GM18505 (cell line): ENCODE results near the gene GALNT18.

Source experiments
- ATAC-seq: cut with Tn5 transposase; IDR thresholded peaks from one replicate; pipeline ENCODE4 v1.9.1; 2021; ENCODE audit not compliant: unreplicated experiment
- POLR2A ChIP-seq: IDR thresholded peaks from 4 replicates; pipeline ENCODE4 v1.6.1; 2011; ENCODE audit warnings: borderline replicate concordance; ENCODE audit not compliant: insufficient read depth, insufficient read length; ENCODE audit errors: extremely low read depth

GALNT18 gene

DNA sequence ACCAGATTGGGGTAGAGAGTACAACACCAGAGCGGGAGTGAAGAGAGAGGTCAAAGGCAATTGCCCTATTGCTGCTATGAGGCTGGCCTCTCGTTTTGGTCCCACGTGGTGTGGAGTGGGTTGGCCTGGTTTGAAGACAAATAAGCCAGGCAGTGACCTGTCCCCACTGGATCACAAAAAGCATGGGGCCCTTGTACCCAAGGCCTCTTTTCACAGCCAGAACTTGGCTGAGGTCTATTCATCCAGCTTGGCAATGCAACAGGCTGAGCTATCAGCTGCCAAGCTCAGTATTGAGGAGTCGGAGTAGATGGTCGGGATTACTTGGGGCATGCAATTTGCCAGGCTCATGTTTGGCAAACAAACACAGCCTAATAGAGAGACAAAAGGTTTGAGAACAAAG is 19.2 kb upstream of the GALNT18 start:
- ATAC-seq = no peak
- no peak for TF ChIP-seq POLR2A

DNA sequence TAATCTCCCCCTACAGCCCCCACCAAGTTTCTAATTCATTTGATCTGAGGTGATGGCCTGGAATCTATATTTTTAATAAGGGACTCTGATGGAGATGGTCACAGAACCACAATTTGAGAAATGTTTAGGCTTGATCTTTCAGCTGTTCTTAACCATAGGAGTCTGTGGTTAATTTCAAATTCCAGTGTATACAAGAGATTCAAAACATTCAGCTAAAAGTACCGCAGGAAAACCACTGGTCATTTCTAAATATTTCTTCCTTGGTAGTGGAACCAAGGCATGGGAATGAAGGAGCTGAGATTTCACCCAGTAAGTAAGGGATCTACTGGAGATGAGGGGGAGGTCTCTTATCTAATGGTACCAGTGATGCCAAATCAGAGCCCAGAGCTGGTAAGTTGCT is 18.3 kb upstream of the GALNT18 start:
- no peak for ATAC-seq
- TF ChIP-seq POLR2A = no peak

DNA sequence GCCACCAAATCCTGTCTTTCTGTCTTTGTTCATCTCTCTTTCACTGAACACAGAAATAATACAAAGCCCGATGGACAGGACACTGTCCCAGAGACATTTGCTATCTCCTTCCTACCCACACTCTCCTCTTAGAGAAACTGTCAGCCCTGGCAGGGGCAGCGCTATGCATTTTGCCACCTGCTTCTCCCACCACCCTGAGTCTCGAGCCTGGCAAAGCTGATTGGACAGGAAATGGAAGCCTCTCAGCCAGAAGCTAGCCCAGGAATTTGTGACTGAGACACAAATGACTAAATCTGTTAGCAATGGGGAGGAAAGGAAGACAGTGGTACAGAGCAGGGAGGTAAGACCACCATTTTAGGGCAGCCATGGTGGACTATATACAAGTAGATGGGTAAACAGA is 14.9 kb upstream of the GALNT18 start:
- ATAC-seq = no peak
- TF ChIP-seq POLR2A = no peak

DNA sequence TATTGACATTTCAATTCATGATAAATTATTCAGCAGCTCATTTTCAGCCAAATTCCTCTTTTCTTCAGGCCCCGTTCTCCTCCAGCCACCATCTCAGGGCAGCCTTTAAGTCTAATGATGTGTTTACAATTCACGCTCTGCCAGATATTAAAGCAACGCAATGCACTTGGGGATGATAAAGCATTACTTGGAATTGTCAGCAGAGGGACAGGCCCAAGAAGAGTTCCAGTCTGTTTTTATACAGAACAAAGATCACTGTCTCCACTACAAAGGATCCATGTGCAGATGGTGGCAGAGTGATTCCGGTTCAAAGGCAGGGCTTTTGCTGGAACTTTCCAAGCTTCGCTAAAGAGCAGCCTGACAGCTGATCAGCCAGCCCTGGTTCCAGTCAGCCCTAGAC is 13.6 kb upstream of the GALNT18 start:
- no peak for TF ChIP-seq POLR2A
- no peak for ATAC-seq

DNA sequence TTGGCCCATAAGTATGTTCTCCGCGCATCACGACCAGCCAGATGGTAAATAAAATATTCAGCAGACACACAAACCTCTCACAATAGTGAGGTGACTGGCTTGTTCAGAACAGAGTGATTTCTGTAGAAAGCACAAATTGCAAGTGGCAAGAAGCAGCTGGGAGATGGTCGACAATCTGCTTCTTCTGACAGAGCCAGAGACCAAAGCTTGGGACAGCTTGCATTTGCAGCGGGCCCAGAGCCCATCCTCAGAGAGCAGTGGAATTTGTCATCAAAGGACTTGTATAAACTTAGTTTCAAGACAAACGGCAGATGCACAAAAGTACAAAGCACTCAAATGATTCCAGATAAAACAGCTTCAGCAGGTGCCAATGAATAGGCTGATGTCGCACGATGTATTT is 7.6 kb upstream of the GALNT18 start:
- TF ChIP-seq POLR2A = no peak
- ATAC-seq = no peak

DNA sequence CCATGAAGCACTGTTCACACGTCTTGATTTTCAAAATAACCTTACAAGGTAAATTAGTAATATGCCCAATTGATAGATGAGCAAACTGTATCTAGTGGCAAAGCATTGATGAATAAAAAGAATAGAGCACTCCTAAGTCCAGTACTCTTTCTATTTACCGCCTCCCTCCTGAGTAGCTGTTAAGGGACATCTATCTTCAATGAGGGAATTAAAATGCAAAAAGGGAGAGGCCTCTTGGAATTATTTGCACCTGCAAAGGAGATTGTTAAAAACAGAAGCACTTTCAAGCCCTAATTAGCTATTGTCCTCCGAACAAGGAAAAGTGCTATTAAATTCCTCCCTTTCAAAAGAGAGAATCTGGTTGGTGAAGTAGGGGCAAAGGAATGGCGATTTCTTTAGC is 6.8 kb upstream of the GALNT18 start:
- no peak for TF ChIP-seq POLR2A
- no peak for ATAC-seq

DNA sequence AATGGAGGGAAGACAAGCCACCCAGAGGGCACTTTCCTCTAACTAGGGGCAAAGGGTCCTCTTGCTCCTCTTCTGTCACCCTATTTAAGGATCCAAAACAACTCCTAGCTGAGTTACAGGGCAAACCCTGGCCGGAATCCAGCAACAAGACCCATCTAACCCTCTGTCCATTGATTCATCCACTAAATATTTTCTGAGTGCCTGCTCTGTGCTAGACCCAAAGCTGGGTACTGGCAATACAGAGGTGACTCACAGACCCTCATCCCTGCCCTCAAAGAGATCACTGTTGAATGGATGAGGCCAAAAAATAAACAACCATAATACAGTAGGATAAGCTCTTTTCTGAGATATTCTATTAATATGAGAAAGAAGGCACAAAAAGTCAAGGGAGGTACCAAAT is 4.3 kb upstream of the GALNT18 start:
- no peak for TF ChIP-seq POLR2A
- ATAC-seq = no peak

DNA sequence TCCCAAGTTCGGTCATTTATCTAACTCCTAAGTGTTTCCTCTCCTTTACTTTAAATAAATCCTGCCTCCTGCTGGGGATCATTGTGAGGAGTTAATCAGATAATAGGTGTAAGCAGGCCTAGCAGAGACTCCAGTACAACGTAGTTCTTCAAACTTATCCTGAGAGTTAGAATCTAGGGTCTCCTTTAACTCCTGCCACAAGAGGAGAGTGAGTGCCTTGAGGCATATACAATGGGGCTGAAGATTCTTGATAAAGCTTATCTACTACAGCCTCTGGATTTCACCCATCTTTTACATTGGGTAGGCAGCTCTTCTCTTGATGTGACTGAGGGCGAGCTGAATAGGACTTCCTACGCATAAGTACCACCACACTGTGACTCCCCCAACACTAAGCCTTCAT is 3.1 kb upstream of the GALNT18 start:
- no peak for TF ChIP-seq POLR2A
- no peak for ATAC-seq

DNA sequence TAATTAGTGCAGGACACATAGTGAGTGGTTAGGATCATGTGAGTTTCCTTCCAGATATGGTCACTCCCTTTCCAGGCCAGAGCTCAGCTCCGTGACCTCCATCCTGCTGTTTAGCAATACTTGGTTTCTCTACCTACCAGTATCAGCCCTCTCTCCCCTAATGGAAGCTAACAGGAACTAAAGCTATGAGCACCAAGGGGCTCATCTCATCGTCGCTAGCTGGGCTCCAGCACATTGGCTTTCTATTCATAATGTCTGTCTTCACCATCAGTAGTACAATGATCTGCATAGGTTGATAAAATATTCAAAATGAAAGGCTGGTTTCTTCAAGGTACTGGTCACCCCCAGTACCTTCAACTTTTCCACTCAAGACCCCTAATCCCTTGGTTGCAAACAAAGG is 2.4 kb upstream of the GALNT18 start:
- no peak for ATAC-seq
- no peak for TF ChIP-seq POLR2A

DNA sequence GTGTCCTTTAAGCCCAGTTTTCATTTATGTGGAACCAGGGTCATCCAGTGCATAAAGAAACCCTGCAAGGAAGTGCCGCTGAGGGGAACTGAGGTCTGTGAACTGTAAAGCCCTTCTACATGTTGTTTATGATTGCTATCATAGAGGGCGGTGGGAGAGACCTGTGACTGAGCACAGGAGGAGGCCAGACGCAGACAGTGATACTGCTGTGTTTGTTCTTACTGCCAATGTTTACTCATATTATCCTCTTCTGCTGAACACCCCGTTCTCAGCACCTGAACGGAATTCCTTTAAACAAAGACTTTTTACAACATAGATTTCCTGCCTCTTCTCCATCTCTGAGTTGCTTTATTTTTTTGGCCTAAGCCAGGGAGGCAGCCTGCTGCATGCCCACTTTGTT is 967 bp upstream of the GALNT18 start:
- no peak for ATAC-seq

DNA sequence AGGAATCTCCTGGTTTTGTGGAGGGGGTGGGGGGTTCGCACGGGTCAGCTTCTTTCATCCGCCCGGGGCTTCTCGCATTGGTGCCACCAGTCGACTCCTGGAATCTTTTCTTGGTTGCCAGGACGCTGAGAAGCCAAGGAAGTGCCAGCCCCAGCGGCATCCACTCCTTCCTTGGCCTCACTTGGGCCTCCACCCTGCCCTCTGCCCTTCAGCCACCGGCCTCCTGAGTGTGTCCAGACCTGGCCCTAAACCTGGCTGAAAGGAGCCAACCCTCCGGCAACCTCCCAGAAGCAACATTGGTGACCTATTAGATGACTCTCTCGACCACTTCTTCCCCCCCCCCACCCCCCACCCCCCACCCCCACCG is 518 bp upstream of the GALNT18 start:
- no peak for ATAC-seq
- no peak for TF ChIP-seq POLR2A

More for the DNA sequence above, 967 bp upstream of the GALNT18 start:
- no peak for TF ChIP-seq POLR2A

DNA sequence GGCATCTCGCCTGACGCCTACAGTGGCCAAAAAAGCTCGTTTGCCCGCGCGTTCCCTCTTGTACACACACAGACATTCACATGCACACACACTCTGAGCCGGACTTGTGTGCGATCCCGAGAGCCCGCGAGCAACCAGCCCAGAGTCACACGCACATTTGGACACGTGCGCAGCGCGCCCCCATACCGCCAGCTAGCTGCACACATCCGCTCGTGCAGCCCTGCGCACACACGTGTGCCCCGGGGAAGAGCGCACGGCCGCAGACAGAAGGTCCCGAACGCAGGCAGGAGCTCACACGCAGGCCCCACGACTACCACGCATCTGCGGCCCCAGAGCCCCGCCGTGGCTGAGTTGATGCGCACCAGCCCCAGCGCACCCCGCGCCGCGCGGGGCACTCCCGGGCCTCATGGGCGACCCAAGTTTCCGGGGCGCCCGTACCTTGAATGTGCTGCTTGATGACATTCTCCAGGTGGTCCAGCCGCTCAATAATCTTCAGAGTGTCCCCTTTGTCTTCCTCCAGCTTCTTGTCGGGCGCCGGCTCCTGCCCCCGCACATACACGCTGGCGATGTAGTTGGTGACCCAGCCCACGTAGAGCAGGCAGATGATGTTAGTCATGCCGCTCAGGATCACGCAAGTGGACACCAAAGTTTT is 758 bp downstream of the GALNT18 start:
- TF ChIP-seq POLR2A = peak; percentile 49

DNA sequence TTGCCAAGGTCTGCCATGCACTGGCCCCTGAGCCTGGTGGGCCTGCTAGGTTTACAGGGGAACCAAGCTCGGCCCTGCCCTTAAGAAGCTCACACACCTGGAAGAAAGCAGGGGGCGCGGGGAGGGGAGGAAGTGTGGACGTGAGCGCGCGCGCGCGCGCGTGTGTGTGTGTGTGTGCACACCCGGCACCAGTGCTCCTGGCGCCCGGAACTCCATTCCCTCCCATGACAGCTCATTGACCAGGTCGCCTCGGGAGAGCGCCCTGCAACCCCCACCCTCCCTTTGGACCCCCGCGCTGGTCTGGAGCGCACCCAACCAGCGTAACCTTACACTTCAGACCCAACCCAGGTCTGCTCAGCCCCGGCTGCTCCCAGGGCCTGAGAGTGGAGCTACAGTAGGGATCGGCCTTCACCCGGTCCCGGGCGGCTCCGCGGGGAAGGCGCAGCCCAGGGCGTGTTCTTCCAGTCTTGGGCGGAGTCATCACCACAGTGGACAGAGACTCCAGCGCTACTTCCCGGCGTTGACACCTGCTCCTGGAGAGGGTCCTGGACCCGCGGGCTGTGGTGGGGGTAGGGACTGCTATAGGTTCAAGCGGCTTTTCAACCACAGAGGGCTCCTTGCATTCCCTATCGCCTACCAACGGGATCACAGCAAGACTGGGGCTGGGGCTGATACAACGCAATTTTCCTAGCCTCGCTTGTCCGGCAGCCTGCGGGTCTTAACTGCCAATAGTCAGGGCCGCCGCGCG is 1.5 kb downstream of the GALNT18 start:
- ATAC-seq = no peak
- TF ChIP-seq POLR2A = no peak

More for the DNA sequence above, 758 bp downstream of the GALNT18 start:
- peak; percentile 25 for ATAC-seq

DNA sequence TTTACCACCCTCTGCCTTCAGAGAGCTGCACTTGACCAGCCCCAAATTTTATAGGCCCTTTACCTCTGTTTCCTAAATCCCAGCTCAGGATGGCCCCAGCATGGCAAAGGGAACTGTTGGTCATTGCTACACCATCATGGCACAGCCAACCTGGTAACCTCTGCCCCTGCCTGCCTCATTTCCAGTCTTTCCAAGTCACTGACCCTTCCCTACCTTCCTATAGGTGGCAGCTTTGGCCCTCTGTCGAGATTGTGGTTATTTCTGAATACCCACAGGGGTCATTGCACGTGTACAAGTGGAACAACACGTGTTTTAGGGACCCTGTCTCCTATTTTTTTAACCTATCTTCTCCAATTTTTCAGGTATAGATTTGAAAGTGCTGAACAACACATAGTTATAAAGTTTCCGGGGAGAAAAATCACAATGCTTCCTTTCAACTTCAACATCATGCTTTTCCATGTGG is 2.8 kb downstream of the GALNT18 start:
- no peak for ATAC-seq
- TF ChIP-seq POLR2A = no peak
